ENCODE results near the gene SDE2.
"Not testable (repeated sequence)": the region's sequence is repeated elsewhere in the genome, so short reads cannot be mapped to it uniquely, and the experiment has no call there.

SDE2 gene

GRCh38 chr1:225999227-225999911, at the start of gene SDE2:
Gene SDE2, minus strand, starts transcription at chr1:225999343. Its CDS starts 31 bp downstream, at chr1:225999312.
- DNase-seq, result peak; percentile 100

- DNase-seq, result no peak
Observed at GRCh38 chr1:226048886-226049285, 49.7 kb upstream of the SDE2 start.

- DNase-seq, result no peak
Observed at GRCh38 chr1:226047495-226047894, 48.4 kb upstream of the SDE2 start.

- DNase-seq, result no peak
Observed at GRCh38 chr1:226046240-226046639, 47.1 kb upstream of the SDE2 start.

- no peak for DNase-seq
Observed at GRCh38 chr1:226044514-226045101, 45.5 kb upstream of the SDE2 start.

- no peak for DNase-seq
Observed at GRCh38 chr1:226041419-226041818, 42.3 kb upstream of the SDE2 start.

GRCh38 chr1:226038661-226039060, 39.5 kb upstream of the SDE2 start:
- no peak for DNase-seq

- no peak for DNase-seq
Observed at GRCh38 chr1:226035915-226036314, 36.8 kb upstream of the SDE2 start.

- peak; percentile 85 for DNase-seq
Observed at GRCh38 chr1:226034482-226034881, 35.3 kb upstream of the SDE2 start.

- DNase-seq, result no peak
Observed at GRCh38 chr1:226033991-226034390, 34.8 kb upstream of the SDE2 start.

- no peak for DNase-seq
Observed at GRCh38 chr1:226033582-226033981, 34.4 kb upstream of the SDE2 start.

GRCh38 chr1:226029568-226030225, 30.6 kb upstream of the SDE2 start:
- no peak for DNase-seq

- DNase-seq, result peak; percentile 89
Observed at GRCh38 chr1:226029093-226029496, 30.0 kb upstream of the SDE2 start.

- DNase-seq, result no peak
Observed at GRCh38 chr1:226027538-226028217, 28.5 kb upstream of the SDE2 start.

GRCh38 chr1:226026833-226027232, 27.7 kb upstream of the SDE2 start:
- DNase-seq, result no peak

- no peak for DNase-seq
Observed at GRCh38 chr1:226023735-226024134, 24.6 kb upstream of the SDE2 start.

- no peak for DNase-seq
Observed at GRCh38 chr1:226021801-226022200, 22.7 kb upstream of the SDE2 start.

GRCh38 chr1:226021401-226021800, 22.3 kb upstream of the SDE2 start:
- no peak for DNase-seq

GRCh38 chr1:226019572-226019971, 20.4 kb upstream of the SDE2 start:
- no peak for DNase-seq

GRCh38 chr1:226017070-226017469, 17.9 kb upstream of the SDE2 start:
- DNase-seq, result no peak

- no peak for DNase-seq
Observed at GRCh38 chr1:226009650-226010044, 10.5 kb upstream of the SDE2 start.

- not testable (repeated sequence) for DNase-seq
Observed at GRCh38 chr1:226007126-226007892, 8.2 kb upstream of the SDE2 start.

- DNase-seq, result no peak
Observed at GRCh38 chr1:226006686-226007085, 7.5 kb upstream of the SDE2 start.
